GM23338 (cell line): ENCODE measurements around the gene AVP. TPM values are rescaled to one million over a fixed set of nuclear protein-coding genes. Genes with fewer than 3 reads are reported as not detected.

Source experiments
- ATAC-seq: fragments of 200-7000 bp; cut with Tn5 transposase; 3 replicates; pipeline ENCODE4 v1.9.1; 2020
- DNase-seq: peaks from one replicate; pipeline ENCODE4 v3.0.0-alpha.2; 2015; ENCODE audit warnings: low spot score
- H2AFZ ChIP-seq: fragments of 200-600 bp; sonication (generic); 2 replicates; pipeline ENCODE4 v1.8.0; 2016; ENCODE audit warnings: antibody characterized with exemption, mild to moderate bottlenecking, moderate library complexity
- H3F3A ChIP-seq: fragments of 200-600 bp; sonication (generic); replicated peaks from 2 replicates; pipeline ENCODE4 v1.8.0; 2017; ENCODE audit warnings: antibody characterized with exemption, mixed run types, low read depth
- H3K27ac ChIP-seq: fragments of 200-600 bp; sonication (generic); 2 replicates; pipeline ENCODE4 v1.6.1; 2016; ENCODE audit warnings: low read depth
- H3K27me3 ChIP-seq: fragments of 200-600 bp; sonication (generic); 2 replicates; pipeline ENCODE4 v1.8.0; 2016; ENCODE audit warnings: mild to moderate bottlenecking, mixed run types, moderate library complexity; ENCODE audit not compliant: insufficient read depth
- H3K36me3 ChIP-seq: fragments of 200-600 bp; sonication (generic); 2 replicates; pipeline ENCODE4 v1.8.0; 2016; ENCODE audit warnings: mild to moderate bottlenecking; ENCODE audit not compliant: insufficient read depth
- H3K4me1 ChIP-seq: fragments of 200-600 bp; sonication (generic); 2 replicates; pipeline ENCODE4 v1.8.0; 2016; ENCODE audit warnings: mild to moderate bottlenecking, moderate library complexity; ENCODE audit not compliant: insufficient read depth
- H3K4me2 ChIP-seq: fragments of 200-600 bp; sonication (generic); 2 replicates; pipeline ENCODE4 v1.7.1; 2017; ENCODE audit warnings: mixed run types
- H3K4me3 ChIP-seq: fragments of 200-600 bp; sonication (generic); 2 replicates; pipeline ENCODE4 v1.6.1; 2016; ENCODE audit warnings: mixed run types
- H3K79me2 ChIP-seq: fragments of 200-600 bp; sonication (generic); replicated peaks from 2 replicates; pipeline ENCODE4 v1.8.0; 2017; ENCODE audit warnings: mild to moderate bottlenecking; ENCODE audit not compliant: insufficient read depth
- H3K9me2 ChIP-seq: fragments of 200-600 bp; sonication (generic); 2 replicates; pipeline ENCODE4 v1.8.0; 2017; ENCODE audit not compliant: insufficient read depth
- H4K20me1 ChIP-seq: fragments of 200-600 bp; sonication (generic); replicated peaks from 2 replicates; pipeline ENCODE4 v1.8.0; 2017; ENCODE audit warnings: mild to moderate bottlenecking; ENCODE audit not compliant: insufficient read depth
- H3K27ac Mint-ChIP-seq: 2 replicates; pipeline ENCODE4 v1.8.0; 2020; ENCODE audit warnings: inconsistent platforms, mild to moderate bottlenecking, moderate library complexity, mixed read lengths
- H3K27me3 Mint-ChIP-seq: 3 replicates; pipeline ENCODE4 v1.8.0; 2022; ENCODE audit warnings: low read depth, mild to moderate bottlenecking, moderate library complexity, mixed read lengths, inconsistent platforms; ENCODE audit not compliant: insufficient read depth, poor library complexity
- H3K36me3 Mint-ChIP-seq: 3 replicates; pipeline ENCODE4 v1.8.0; 2021; ENCODE audit warnings: low read depth, mild to moderate bottlenecking, inconsistent platforms, moderate library complexity, mixed read lengths
- H3K4me1 Mint-ChIP-seq: 3 replicates; pipeline ENCODE4 v1.8.0; 2020; ENCODE audit warnings: mild to moderate bottlenecking, inconsistent platforms, mixed read lengths
- H3K4me3 Mint-ChIP-seq: 3 replicates; pipeline ENCODE4 v1.8.0; 2021; ENCODE audit warnings: moderate library complexity, mild to moderate bottlenecking, inconsistent platforms, mixed read lengths
- H3K9me3 Mint-ChIP-seq: 3 replicates; pipeline ENCODE4 v1.8.0; 2020; ENCODE audit warnings: moderate library complexity, mild to moderate bottlenecking, inconsistent platforms, mixed read lengths
- CREB1 ChIP-seq: fragments of 250-450 bp; sonication (Bioruptor Pico); IDR thresholded peaks from 2 replicates; pipeline ENCODE4 v1.5.0; 2020; ENCODE audit warnings: low read depth, mild to moderate bottlenecking, moderate library complexity
- EZH2 ChIP-seq: fragments of 200-600 bp; sonication (generic); IDR thresholded peaks from one replicate; pipeline ENCODE4 v1.8.0; 2017; ENCODE audit warnings: antibody characterized with exemption, mild to moderate bottlenecking, low read depth; ENCODE audit not compliant: unreplicated experiment
- EZH2phosphoT487 ChIP-seq: fragments of 200-600 bp; sonication (generic); IDR thresholded peaks from one replicate; pipeline ENCODE4 v1.8.1; 2018; ENCODE audit warnings: antibody characterized with exemption; ENCODE audit not compliant: unreplicated experiment
- JUNB ChIP-seq: IDR thresholded peaks from one replicate; pipeline ENCODE4 v1.6.1; 2016; ENCODE audit warnings: antibody characterized with exemption; ENCODE audit not compliant: unreplicated experiment
- NANOG ChIP-seq: IDR thresholded peaks from 2 replicates; pipeline ENCODE4 v1.6.1; 2016; ENCODE audit warnings: antibody characterized with exemption, borderline replicate concordance
- POLR2AphosphoS5 ChIP-seq: IDR thresholded peaks from 2 replicates; pipeline ENCODE4 v1.6.1; 2016; ENCODE audit warnings: antibody characterized with exemption, low read depth
- STAT1 ChIP-seq: IDR thresholded peaks from one replicate; pipeline ENCODE4 v1.6.1; 2016; ENCODE audit warnings: antibody characterized with exemption; ENCODE audit not compliant: unreplicated experiment
- ZNF114 ChIP-seq: fragments of 250-450 bp; sonication (Bioruptor Pico); IDR thresholded peaks from 2 replicates; pipeline ENCODE4 v1.5.0; 2020; ENCODE audit warnings: mild to moderate bottlenecking, moderate library complexity
- ZNF331 ChIP-seq: fragments of 250-450 bp; sonication (Bioruptor Pico); IDR thresholded peaks from 2 replicates; pipeline ENCODE4 v1.5.0; 2020; ENCODE audit warnings: low read depth, mild to moderate bottlenecking, moderate library complexity
- polyA plus RNA-seq: library from polyadenylated mRNA; unstranded; fragments of >200 nt; fragmentation: Nextera tagmentation; extraction: Ambion mirVana; gene quantifications from 2 replicates; pipeline ENCODE4 v1.2.1, GENCODE V29; 2016
- total RNA-seq: library from RNA; depleted of rRNA; stranded (reverse); fragments of >200 nt; shearing (Covaris generic); gene quantifications from 2 replicates; pipeline ENCODE4 v1.2.3, GENCODE V29; 2014
- TF ChIP-seq, protein P1 (sequence below): fragments of 250-450 bp; sonication (Bioruptor Pico); IDR thresholded peaks from 2 replicates; pipeline ENCODE4 v1.5.0; 2020; ENCODE audit warnings: mild to moderate bottlenecking, moderate library complexity
- TF ChIP-seq, protein P2 (sequence below): IDR thresholded peaks from one replicate; pipeline ENCODE4 v1.6.1; 2018; ENCODE audit warnings: antibody characterized with exemption; ENCODE audit not compliant: unreplicated experiment
- TF ChIP-seq, protein P3 (sequence below), 2 experiments: fragments of 200-600 bp in 1 of 2; sonication (generic) in 1 of 2; conservative IDR thresholded peaks; 2 replicates each; pipeline versions ENCODE4 v1.5.1 to v1.6.1; 2016 to 2017; ENCODE audit warnings: antibody characterized with exemption in 2 of 2, low read depth in 2 of 2, mild to moderate bottlenecking in 2 of 2, moderate library complexity in 1 of 2
- TF ChIP-seq, protein P4 (sequence below): IDR thresholded peaks from 2 replicates; pipeline ENCODE4 v1.6.1; 2016; ENCODE audit warnings: antibody characterized with exemption

AVP gene
- total and polyA plus RNA-seq, 2 experiments from 2014 or later, result 0.60 TPM; not detected in 1

DNA sequence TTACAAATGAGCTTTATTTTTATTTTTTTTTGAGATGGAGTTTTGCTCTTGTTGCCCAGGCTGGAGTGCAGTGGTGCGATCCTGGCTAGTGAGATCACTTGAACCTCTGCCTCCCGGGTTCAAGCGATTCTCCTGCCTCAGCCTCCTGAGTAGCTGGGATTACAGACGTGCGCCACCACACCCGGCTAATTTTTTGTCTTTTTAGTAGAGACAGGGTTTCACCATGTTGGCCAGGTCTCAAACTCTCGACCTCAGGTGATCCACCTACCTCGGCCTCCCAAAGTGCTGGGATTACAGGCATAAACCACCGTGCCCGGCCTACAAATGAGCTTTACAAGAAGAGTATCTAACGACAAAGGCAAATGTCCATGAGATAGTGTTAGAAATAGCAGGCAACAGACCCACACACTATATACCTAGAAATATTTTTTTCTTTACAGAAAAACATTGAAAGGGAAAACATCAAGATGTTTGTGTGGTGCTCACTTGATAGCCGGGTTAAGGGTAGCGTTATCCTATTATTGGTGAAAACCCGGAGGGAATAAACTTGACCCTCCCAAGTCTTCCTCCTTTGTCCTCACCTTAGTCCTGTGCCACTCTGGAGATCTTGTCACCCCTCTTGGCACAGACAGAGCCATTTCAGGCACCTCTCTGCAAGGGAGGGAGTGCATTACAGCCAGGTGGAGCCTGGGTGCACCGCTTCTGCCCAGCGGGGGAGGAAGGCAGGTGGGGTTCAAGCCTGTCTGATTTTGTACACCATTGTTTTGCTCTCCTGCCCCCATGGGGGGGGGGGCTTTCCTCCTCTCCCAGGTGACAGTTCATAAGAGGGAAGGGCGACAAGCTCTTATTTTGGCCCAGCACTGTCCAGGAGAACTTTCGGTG, 21.0 kb upstream of the AVP start:
- no peaks in the 10 kb centered on the region for H3K4me1 ChIP-seq
- no peak overlapping the region for H3K4me3 ChIP-seq
- H3K27me3 Mint-ChIP-seq, result peaks cover 10% of the 10 kb centered on the region
- H3K36me3 Mint-ChIP-seq, result no peaks in the 10 kb centered on the region
- no peak overlapping the region for H3K4me2 ChIP-seq
- no peaks in the 10 kb centered on the region for H3K9me2 ChIP-seq
- H3K36me3 ChIP-seq, result no peaks in the 10 kb centered on the region
- no peak overlapping the region for H2AFZ ChIP-seq
- ATAC-seq, result no peak
- H3K4me3 Mint-ChIP-seq, result no peak overlapping the region
- no peaks in the 10 kb centered on the region for H3K27me3 ChIP-seq
- H3K79me2 ChIP-seq, result no peaks in the 10 kb centered on the region
- TF ChIP-seq CREB1 (no peak), ZNF114 (CRISPR knock-in tag) (no peak), STAT1 (no peak), JUNB (no peak), NANOG (no peak), EZH2 (no peak), ZNF331 (no peak), POLR2AphosphoS5 (no peak), EZH2phosphoT487 (no peak)
- TF ChIP-seq, protein P1, sequence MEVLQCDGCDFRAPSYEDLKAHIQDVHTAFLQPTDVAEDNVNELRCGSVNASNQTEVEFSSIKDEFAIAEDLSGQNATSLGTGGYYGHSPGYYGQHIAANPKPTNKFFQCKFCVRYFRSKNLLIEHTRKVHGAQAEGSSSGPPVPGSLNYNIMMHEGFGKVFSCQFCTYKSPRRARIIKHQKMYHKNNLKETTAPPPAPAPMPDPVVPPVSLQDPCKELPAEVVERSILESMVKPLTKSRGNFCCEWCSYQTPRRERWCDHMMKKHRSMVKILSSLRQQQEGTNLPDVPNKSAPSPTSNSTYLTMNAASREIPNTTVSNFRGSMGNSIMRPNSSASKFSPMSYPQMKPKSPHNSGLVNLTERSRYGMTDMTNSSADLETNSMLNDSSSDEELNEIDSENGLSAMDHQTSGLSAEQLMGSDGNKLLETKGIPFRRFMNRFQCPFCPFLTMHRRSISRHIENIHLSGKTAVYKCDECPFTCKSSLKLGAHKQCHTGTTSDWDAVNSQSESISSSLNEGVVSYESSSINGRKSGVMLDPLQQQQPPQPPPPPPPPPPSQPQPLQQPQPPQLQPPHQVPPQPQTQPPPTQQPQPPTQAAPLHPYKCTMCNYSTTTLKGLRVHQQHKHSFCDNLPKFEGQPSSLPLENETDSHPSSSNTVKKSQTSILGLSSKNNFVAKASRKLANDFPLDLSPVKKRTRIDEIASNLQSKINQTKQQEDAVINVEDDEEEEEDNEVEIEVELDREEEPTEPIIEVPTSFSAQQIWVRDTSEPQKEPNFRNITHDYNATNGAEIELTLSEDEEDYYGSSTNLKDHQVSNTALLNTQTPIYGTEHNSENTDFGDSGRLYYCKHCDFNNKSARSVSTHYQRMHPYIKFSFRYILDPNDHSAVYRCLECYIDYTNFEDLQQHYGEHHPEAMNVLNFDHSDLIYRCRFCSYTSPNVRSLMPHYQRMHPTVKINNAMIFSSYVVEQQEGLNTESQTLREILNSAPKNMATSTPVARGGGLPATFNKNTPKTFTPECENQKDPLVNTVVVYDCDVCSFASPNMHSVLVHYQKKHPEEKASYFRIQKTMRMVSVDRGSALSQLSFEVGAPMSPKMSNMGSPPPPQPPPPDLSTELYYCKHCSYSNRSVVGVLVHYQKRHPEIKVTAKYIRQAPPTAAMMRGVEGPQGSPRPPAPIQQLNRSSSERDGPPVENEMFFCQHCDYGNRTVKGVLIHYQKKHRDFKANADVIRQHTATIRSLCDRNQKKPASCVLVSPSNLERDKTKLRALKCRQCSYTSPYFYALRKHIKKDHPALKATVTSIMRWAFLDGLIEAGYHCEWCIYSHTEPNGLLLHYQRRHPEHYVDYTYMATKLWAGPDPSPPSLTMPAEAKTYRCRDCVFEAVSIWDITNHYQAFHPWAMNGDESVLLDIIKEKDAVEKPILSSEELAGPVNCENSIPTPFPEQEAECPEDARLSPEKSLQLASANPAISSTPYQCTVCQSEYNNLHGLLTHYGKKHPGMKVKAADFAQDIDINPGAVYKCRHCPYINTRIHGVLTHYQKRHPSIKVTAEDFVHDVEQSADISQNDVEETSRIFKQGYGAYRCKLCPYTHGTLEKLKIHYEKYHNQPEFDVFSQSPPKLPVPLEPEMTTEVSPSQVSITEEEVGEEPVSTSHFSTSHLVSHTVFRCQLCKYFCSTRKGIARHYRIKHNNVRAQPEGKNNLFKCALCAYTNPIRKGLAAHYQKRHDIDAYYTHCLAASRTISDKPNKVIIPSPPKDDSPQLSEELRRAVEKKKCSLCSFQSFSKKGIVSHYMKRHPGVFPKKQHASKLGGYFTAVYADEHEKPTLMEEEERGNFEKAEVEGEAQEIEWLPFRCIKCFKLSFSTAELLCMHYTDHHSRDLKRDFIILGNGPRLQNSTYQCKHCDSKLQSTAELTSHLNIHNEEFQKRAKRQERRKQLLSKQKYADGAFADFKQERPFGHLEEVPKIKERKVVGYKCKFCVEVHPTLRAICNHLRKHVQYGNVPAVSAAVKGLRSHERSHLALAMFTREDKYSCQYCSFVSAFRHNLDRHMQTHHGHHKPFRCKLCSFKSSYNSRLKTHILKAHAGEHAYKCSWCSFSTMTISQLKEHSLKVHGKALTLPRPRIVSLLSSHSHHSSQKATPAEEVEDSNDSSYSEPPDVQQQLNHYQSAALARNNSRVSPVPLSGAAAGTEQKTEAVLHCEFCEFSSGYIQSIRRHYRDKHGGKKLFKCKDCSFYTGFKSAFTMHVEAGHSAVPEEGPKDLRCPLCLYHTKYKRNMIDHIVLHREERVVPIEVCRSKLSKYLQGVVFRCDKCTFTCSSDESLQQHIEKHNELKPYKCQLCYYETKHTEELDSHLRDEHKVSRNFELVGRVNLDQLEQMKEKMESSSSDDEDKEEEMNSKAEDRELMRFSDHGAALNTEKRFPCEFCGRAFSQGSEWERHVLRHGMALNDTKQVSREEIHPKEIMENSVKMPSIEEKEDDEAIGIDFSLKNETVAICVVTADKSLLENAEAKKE (CRISPR knock-in tag), result no peak
- TF ChIP-seq, protein P2, sequence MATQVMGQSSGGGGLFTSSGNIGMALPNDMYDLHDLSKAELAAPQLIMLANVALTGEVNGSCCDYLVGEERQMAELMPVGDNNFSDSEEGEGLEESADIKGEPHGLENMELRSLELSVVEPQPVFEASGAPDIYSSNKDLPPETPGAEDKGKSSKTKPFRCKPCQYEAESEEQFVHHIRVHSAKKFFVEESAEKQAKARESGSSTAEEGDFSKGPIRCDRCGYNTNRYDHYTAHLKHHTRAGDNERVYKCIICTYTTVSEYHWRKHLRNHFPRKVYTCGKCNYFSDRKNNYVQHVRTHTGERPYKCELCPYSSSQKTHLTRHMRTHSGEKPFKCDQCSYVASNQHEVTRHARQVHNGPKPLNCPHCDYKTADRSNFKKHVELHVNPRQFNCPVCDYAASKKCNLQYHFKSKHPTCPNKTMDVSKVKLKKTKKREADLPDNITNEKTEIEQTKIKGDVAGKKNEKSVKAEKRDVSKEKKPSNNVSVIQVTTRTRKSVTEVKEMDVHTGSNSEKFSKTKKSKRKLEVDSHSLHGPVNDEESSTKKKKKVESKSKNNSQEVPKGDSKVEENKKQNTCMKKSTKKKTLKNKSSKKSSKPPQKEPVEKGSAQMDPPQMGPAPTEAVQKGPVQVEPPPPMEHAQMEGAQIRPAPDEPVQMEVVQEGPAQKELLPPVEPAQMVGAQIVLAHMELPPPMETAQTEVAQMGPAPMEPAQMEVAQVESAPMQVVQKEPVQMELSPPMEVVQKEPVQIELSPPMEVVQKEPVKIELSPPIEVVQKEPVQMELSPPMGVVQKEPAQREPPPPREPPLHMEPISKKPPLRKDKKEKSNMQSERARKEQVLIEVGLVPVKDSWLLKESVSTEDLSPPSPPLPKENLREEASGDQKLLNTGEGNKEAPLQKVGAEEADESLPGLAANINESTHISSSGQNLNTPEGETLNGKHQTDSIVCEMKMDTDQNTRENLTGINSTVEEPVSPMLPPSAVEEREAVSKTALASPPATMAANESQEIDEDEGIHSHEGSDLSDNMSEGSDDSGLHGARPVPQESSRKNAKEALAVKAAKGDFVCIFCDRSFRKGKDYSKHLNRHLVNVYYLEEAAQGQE, result no peak
- TF ChIP-seq, protein P3, sequence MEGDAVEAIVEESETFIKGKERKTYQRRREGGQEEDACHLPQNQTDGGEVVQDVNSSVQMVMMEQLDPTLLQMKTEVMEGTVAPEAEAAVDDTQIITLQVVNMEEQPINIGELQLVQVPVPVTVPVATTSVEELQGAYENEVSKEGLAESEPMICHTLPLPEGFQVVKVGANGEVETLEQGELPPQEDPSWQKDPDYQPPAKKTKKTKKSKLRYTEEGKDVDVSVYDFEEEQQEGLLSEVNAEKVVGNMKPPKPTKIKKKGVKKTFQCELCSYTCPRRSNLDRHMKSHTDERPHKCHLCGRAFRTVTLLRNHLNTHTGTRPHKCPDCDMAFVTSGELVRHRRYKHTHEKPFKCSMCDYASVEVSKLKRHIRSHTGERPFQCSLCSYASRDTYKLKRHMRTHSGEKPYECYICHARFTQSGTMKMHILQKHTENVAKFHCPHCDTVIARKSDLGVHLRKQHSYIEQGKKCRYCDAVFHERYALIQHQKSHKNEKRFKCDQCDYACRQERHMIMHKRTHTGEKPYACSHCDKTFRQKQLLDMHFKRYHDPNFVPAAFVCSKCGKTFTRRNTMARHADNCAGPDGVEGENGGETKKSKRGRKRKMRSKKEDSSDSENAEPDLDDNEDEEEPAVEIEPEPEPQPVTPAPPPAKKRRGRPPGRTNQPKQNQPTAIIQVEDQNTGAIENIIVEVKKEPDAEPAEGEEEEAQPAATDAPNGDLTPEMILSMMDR (conservative IDR thresholded peaks at IDR 0.05; ENCODE audit: low read depth in 2 of 2), result no peak; a peak in 1 of 4 replicates
- TF ChIP-seq, protein P4, sequence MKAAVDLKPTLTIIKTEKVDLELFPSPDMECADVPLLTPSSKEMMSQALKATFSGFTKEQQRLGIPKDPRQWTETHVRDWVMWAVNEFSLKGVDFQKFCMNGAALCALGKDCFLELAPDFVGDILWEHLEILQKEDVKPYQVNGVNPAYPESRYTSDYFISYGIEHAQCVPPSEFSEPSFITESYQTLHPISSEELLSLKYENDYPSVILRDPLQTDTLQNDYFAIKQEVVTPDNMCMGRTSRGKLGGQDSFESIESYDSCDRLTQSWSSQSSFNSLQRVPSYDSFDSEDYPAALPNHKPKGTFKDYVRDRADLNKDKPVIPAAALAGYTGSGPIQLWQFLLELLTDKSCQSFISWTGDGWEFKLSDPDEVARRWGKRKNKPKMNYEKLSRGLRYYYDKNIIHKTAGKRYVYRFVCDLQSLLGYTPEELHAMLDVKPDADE, result no peak
- peaks cover 12% of the 10 kb centered on the region for H3K4me1 Mint-ChIP-seq
- no peaks in the 10 kb centered on the region for H4K20me1 ChIP-seq
- no peak overlapping the region for H3K27ac ChIP-seq
- no peaks in the 10 kb centered on the region for H3K9me3 Mint-ChIP-seq
- no peak for DNase-seq
- no peaks in the 10 kb centered on the region for H3F3A ChIP-seq
- H3K27ac Mint-ChIP-seq, result no peak overlapping the region
